ENCODE measurements around the gene HOXA11.

The HOXA11 gene

GRCh38 chr7:27162561-27163287 is 22.3 kb downstream of the HOXA11 start:
- Histone ChIP-seq H3K9me3 (replicated peaks in 1 of 11) (peaks cover 16 to 37% (median 28%) of the 10 kb centered on the region in 11 experiments), H3K4me2 (no peak overlapping the region), H4K20me1 (peaks cover 0 to 86% (median 79%) of the 10 kb centered on the region in 11 experiments; a peak in 18 of 22 replicates), H3K27ac (no peak overlapping the region), H3K4me1 (peaks cover 8 to 21% (median 13%) of the 10 kb centered on the region in 10 experiments; a peak in 18 of 20 replicates), H3K9ac (no peak overlapping the region), H3K36me3 (no peaks in the 10 kb centered on the region), H3K4me3 (no peak overlapping the region), H3K27me3 (peaks cover 94 to 100% (median 100%) of the 10 kb centered on the region in 11 experiments)
- TF ChIP-seq Cebpa-rat (IDR thresholded peaks at IDR 0.05) = no peak

GRCh38 chr7:27161721-27162560 is 23.1 kb downstream of the HOXA11 start:
- peaks cover 8 to 18% (median 13%) of the 10 kb centered on the region in 10 experiments; a peak in 18 of 20 replicates for H3K4me1 ChIP-seq
- no peaks in the 10 kb centered on the region for H3K36me3 ChIP-seq
- H3K27me3 ChIP-seq = peaks cover 94 to 100% (median 100%) of the 10 kb centered on the region in 11 experiments
- H3K27ac ChIP-seq = no peak overlapping the region
- H3K4me2 ChIP-seq = peak overlapping the region in 5 of 11 experiments; percentile 32 to 100 (median 78); a peak in 5 of 22 replicates
- H4K20me1 ChIP-seq = peaks cover 0 to 85% (median 79%) of the 10 kb centered on the region in 11 experiments; a peak in 18 of 22 replicates
- peaks cover 16 to 43% (median 31%) of the 10 kb centered on the region in 11 experiments for H3K9me3 ChIP-seq (replicated peaks in 1 of 11)
- H3K4me3 ChIP-seq = peak overlapping the region in 2 of 10 experiments; percentile 59 to 68; a peak in 2 of 20 replicates
- H3K9ac ChIP-seq = no peak overlapping the region
- no peak for TF ChIP-seq Cebpa-rat (IDR thresholded peaks at IDR 0.05)

- no peak for TF ChIP-seq Cebpa-rat (IDR thresholded peaks at IDR 0.05)
- Histone ChIP-seq H3K36me3 (no peaks in the 10 kb centered on the region), H3K9me3 (replicated peaks in 1 of 11) (peaks cover 14 to 42% (median 32%) of the 10 kb centered on the region in 11 experiments), H3K4me3 (peak overlapping the region; percentile 56 to 74 (median 62); a peak in 19 of 20 replicates), H3K27me3 (peaks cover 94 to 100% (median 100%) of the 10 kb centered on the region in 11 experiments), H3K27ac (no peak overlapping the region), H4K20me1 (peaks cover 0 to 85% (median 74%) of the 10 kb centered on the region in 11 experiments; a peak in 18 of 22 replicates), H3K4me1 (peaks cover 8 to 15% (median 13%) of the 10 kb centered on the region in 10 experiments; a peak in 18 of 20 replicates), H3K4me2 (peak overlapping the region; percentile 88 to 100 (median 97)), H3K9ac (peak overlapping the region in 3 of 11 experiments; percentile 41 to 53 (median 45); a peak in 3 of 22 replicates)
Observed at GRCh38 chr7:27161214-27161720, 23.8 kb downstream of the HOXA11 start.

- peak overlapping the region in 8 of 11 experiments; percentile 41 to 60 (median 49); a peak in 11 of 22 replicates for H3K9ac ChIP-seq
- TF ChIP-seq Cebpa-rat (IDR thresholded peaks at IDR 0.05) = no peak
- peaks cover 0 to 85% (median 68%) of the 10 kb centered on the region in 11 experiments; a peak in 18 of 22 replicates for H4K20me1 ChIP-seq
- peaks cover 94 to 100% (median 100%) of the 10 kb centered on the region in 11 experiments for H3K27me3 ChIP-seq
- H3K4me3 ChIP-seq = peak overlapping the region; percentile 56 to 74 (median 62)
- H3K9me3 ChIP-seq (replicated peaks in 1 of 11) = peaks cover 14 to 42% (median 32%) of the 10 kb centered on the region in 11 experiments
- no peak overlapping the region for H3K27ac ChIP-seq
- peaks cover 8 to 15% (median 13%) of the 10 kb centered on the region in 10 experiments; a peak in 18 of 20 replicates for H3K4me1 ChIP-seq
- peak overlapping the region; percentile 88 to 100 (median 97) for H3K4me2 ChIP-seq
- H3K36me3 ChIP-seq = no peaks in the 10 kb centered on the region
Observed at GRCh38 chr7:27160546-27161213, 24.4 kb downstream of the HOXA11 start.

- Histone ChIP-seq H3K4me3 (peak overlapping the region; percentile 56 to 74 (median 62)), H3K4me1 (peaks cover 8 to 15% (median 13%) of the 10 kb centered on the region in 10 experiments; a peak in 18 of 20 replicates), H3K27ac (no peak overlapping the region), H3K4me2 (peak overlapping the region; percentile 88 to 100 (median 97)), H3K9me3 (replicated peaks in 1 of 11) (peaks cover 15 to 42% (median 32%) of the 10 kb centered on the region in 11 experiments), H3K36me3 (no peaks in the 10 kb centered on the region), H4K20me1 (peaks cover 0 to 85% (median 65%) of the 10 kb centered on the region in 11 experiments; a peak in 18 of 22 replicates), H3K27me3 (peaks cover 94 to 100% (median 100%) of the 10 kb centered on the region in 11 experiments), H3K9ac (peak overlapping the region in 2 of 11 experiments; percentile 42 to 53; a peak in 1 of 22 replicates)
- TF ChIP-seq Cebpa-rat (IDR thresholded peaks at IDR 0.05) = no peak
Observed at GRCh38 chr7:27160145-27160545, 24.9 kb downstream of the HOXA11 start.

GRCh38 chr7:27159266-27160144 is 25.5 kb downstream of the HOXA11 start:
- TF ChIP-seq Cebpa-rat (IDR thresholded peaks at IDR 0.05) = no peak
- H3K9me3 ChIP-seq (replicated peaks in 1 of 11) = peaks cover 20 to 43% (median 35%) of the 10 kb centered on the region in 11 experiments
- peaks cover 0 to 85% (median 65%) of the 10 kb centered on the region in 11 experiments; a peak in 18 of 22 replicates for H4K20me1 ChIP-seq
- H3K4me2 ChIP-seq = peak overlapping the region in 9 of 11 experiments; percentile 90 to 100 (median 97); a peak in 15 of 22 replicates
- no peaks in the 10 kb centered on the region for H3K36me3 ChIP-seq
- no peak overlapping the region for H3K27ac ChIP-seq
- H3K4me3 ChIP-seq = peak overlapping the region in 5 of 10 experiments; percentile 59 to 74 (median 62); a peak in 8 of 20 replicates
- peaks cover 94 to 100% (median 100%) of the 10 kb centered on the region in 11 experiments for H3K27me3 ChIP-seq
- H3K4me1 ChIP-seq = peaks cover 8 to 15% (median 13%) of the 10 kb centered on the region in 10 experiments; a peak in 18 of 20 replicates
- H3K9ac ChIP-seq = no peak overlapping the region
